Measurements from ENCODE around the gene XAB2. TPM values are rescaled to one million over a fixed set of nuclear protein-coding genes. Genes with fewer than 3 reads are reported as not detected.

XAB2 gene
- total and polyA plus RNA-seq, 4 donors = 34.1 to 48.3 (median 39.3) TPM

DNA sequence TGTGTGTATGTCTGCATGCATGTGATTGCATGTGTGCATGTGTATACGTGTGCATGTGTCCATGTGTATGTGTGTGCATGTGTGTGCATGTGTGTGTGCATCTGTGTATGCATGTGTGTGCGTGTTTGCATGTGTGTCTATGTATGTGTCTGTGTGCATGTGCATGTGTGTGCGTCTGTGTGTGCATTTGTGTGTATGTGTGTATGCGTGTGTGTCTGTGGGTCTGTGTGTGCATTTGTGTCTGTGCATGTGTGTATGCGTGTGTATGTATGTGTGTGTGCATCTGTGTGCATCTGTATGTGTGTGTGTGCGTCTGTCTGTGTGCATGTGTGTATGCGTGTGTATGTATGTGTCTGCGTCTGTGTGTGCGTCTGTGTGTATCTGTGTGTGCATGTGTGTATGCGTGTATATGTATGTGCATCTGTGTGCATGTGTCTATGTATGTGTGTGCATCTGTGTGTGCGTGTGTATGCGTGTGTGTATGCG lies 10.6 kb upstream of the XAB2 start:
- H3K9ac ChIP-seq (ENCODE audit: insufficient read depth in 1 of 2, low read length in 2 of 2) = no peak overlapping the region
- WGBS, 2 donors = 93 to 96% methylated on average over 13 of the region's 13 CpGs
- H3K36me3 ChIP-seq (ENCODE audit: control insufficient read depth in 4 of 4, insufficient read depth in 4 of 4, low read length in 4 of 4) = peaks cover 0 to 10% (median 3%) of the 10 kb centered on the region in 4 donors
- H3K4me1 ChIP-seq (ENCODE audit: control insufficient read depth in 5 of 5, insufficient read depth in 5 of 5, low read length in 5 of 5) = peaks cover 0 to 16% (median 0%) of the 10 kb centered on the region in 5 donors
- peaks cover 0 to 2% (median 0%) of the 10 kb centered on the region in 4 donors for H3K9me3 ChIP-seq (ENCODE audit: control insufficient read depth in 4 of 4, insufficient read depth in 3 of 4, low read length in 3 of 4)
- peaks cover 0 to 3% (median 0%) of the 10 kb centered on the region in 3 donors for H3K27me3 ChIP-seq (ENCODE audit: control insufficient read depth in 3 of 3, insufficient read depth in 3 of 3, low read length in 2 of 3)
- ATAC-seq (ENCODE audit: insufficient read depth, low FRiP score) (no peak), DNase-seq (no peak)
- no peak overlapping the region for H3K27ac ChIP-seq (ENCODE audit: low read depth in 1 of 2, low read length in 1 of 2)
- TF ChIP-seq, protein P1, sequence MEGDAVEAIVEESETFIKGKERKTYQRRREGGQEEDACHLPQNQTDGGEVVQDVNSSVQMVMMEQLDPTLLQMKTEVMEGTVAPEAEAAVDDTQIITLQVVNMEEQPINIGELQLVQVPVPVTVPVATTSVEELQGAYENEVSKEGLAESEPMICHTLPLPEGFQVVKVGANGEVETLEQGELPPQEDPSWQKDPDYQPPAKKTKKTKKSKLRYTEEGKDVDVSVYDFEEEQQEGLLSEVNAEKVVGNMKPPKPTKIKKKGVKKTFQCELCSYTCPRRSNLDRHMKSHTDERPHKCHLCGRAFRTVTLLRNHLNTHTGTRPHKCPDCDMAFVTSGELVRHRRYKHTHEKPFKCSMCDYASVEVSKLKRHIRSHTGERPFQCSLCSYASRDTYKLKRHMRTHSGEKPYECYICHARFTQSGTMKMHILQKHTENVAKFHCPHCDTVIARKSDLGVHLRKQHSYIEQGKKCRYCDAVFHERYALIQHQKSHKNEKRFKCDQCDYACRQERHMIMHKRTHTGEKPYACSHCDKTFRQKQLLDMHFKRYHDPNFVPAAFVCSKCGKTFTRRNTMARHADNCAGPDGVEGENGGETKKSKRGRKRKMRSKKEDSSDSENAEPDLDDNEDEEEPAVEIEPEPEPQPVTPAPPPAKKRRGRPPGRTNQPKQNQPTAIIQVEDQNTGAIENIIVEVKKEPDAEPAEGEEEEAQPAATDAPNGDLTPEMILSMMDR (IDR thresholded peaks at IDR 0.05; ENCODE audit: control extremely low read depth, extremely low read depth) = no peak
- H3K4me3 ChIP-seq = no peak overlapping the region

DNA sequence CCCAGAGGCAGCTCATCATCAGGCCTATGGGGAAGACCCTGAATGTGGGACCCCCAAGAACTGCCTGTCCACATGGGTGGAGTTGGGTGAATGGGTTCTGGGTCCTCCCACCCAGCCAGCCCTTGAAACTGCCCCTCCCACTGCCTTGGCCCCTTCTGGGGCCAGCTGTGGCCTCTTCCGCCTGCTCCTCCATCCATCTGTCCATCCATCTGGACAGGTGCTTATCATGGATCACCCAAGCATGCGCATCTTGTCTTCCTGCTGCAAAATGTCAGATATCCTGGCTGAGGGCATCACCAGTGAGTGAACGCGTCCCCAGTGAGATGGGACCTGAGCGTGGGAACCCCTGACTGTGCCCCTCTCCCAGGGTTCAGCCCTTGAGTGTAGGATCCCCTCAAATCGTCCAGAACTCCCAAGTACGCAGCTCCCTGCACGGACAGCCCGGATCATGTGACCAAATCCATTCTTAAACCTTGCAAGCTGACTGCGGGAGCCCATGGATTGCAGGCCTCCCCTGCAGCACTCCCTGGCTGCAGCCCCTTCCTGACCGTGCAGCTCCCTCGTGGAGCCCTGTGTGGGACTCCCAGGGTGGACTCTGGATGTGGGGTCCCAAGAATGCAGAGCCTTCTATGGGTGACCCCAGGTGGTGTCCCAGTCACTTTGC lies 9.6 kb upstream of the XAB2 start:
- DNase-seq (no peak), ATAC-seq (ENCODE audit: insufficient read depth, low FRiP score) (no peak)
- no peak overlapping the region for H3K4me3 ChIP-seq
- peaks cover 0 to 10% (median 3%) of the 10 kb centered on the region in 4 donors for H3K36me3 ChIP-seq (ENCODE audit: control insufficient read depth in 4 of 4, insufficient read depth in 4 of 4, low read length in 4 of 4)
- no peak overlapping the region for H3K9ac ChIP-seq (ENCODE audit: insufficient read depth in 1 of 2, low read length in 2 of 2)
- TF ChIP-seq, protein P1 (IDR thresholded peaks at IDR 0.05; ENCODE audit: control extremely low read depth, extremely low read depth) = no peak
- peaks cover 0 to 2% (median 0%) of the 10 kb centered on the region in 4 donors for H3K9me3 ChIP-seq (ENCODE audit: control insufficient read depth in 4 of 4, insufficient read depth in 3 of 4, low read length in 3 of 4)
- H3K27me3 ChIP-seq (ENCODE audit: control insufficient read depth in 3 of 3, insufficient read depth in 3 of 3, low read length in 2 of 3) = peaks cover 0 to 3% (median 0%) of the 10 kb centered on the region in 3 donors
- no peak overlapping the region for H3K27ac ChIP-seq (ENCODE audit: low read depth in 1 of 2, low read length in 1 of 2)
- WGBS, 2 donors = 73 to 87% methylated on average over 12 of the region's 12 CpGs
- peaks cover 0 to 16% (median 0%) of the 10 kb centered on the region in 5 donors for H3K4me1 ChIP-seq (ENCODE audit: control insufficient read depth in 5 of 5, insufficient read depth in 5 of 5, low read length in 5 of 5)

DNA sequence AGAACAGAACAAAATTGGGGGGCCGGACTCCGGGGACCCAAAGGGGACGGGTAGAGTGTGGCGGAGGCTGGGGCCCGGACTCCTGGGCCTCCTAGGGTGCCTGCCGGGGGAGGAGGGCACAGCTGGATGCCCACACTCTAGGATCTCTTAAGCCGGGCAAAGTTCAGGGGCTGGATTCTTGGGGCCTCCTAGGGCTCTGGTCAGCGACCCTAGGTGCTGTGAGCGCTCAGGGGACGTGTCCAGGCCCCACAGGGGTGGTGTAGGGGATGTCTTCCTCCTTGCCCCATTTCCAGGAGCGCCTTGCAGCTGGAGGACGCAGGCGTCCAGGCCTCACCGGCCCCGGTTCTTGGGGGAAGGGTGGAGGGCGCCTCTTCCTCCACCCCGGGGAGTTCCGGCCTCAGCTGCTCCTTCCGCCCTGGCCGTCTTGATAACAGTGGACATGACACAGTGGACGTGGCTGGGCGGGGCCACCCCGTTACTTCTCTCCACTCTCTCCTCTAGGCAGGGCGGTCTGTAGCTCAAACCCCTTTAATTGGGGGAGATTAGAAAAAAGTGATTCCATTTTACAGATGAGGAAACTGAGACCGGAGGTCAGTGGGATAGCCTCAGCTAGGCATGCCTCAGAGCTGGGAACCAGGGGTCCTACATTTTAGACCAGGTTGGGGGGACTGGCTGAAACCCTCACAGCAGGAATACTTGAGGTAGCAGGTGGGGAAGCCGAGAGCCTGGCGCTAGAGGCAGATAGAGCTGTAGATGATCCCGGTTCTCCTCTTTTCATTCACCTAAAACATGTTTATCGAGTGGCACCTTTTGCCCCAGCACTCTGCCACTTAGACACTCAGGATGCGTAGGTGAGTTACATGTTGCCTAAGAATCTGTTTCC lies 8.3 kb upstream of the XAB2 start:
- H3K9me3 ChIP-seq (ENCODE audit: control insufficient read depth in 4 of 4, insufficient read depth in 3 of 4, low read length in 3 of 4) = peaks cover 0 to 2% (median 0%) of the 10 kb centered on the region in 4 donors
- TF ChIP-seq, protein P1 (IDR thresholded peaks at IDR 0.05; ENCODE audit: control extremely low read depth, extremely low read depth) = no peak
- WGBS, 2 donors = 26 to 29% methylated on average over 30 of the region's 30 CpGs
- DNase-seq = no peak
- ATAC-seq (ENCODE audit: insufficient read depth, low FRiP score) = peak; percentile 70
- H3K27me3 ChIP-seq (ENCODE audit: control insufficient read depth in 3 of 3, insufficient read depth in 3 of 3, low read length in 2 of 3) = peaks cover 0 to 3% (median 0%) of the 10 kb centered on the region in 3 donors
- H3K27ac ChIP-seq (ENCODE audit: low read depth in 1 of 2, low read length in 1 of 2) = peak overlapping the region in 1 of 2 donors; percentile 86
- H3K9ac ChIP-seq (ENCODE audit: insufficient read depth in 1 of 2, low read length in 2 of 2) = peak overlapping the region; percentile 1 to 37
- peaks cover 0 to 12% (median 0%) of the 10 kb centered on the region in 5 donors for H3K4me1 ChIP-seq (ENCODE audit: control insufficient read depth in 5 of 5, insufficient read depth in 5 of 5, low read length in 5 of 5)
- H3K4me3 ChIP-seq = peak overlapping the region; percentile 51
- H3K36me3 ChIP-seq (ENCODE audit: control insufficient read depth in 4 of 4, insufficient read depth in 4 of 4, low read length in 4 of 4) = peaks cover 0 to 9% (median 3%) of the 10 kb centered on the region in 4 donors

All from lung (tissue), 12 donors.